Heart left ventricle (tissue), 16 donors: ENCODE results near the gene ZDHHC3. TPM values are rescaled to one million over a fixed set of nuclear protein-coding genes. Genes with fewer than 3 reads are reported as not detected.

ENCODE experiments used
- ATAC-seq, 4 donors: fragments of 200-7000 bp; cut with Tn5 transposase; one replicate each; pipeline ENCODE4 v1.9.1; 2020 to 2022; ENCODE audit warnings: moderate library complexity in 4 of 4, mild to moderate bottlenecking in 3 of 4, moderate number of reproducible peaks in 1 of 4
- DNase-seq, 5 donors: peaks; one replicate each; pipeline ENCODE4 v3.0.0-alpha.2; 2020
- H3K27ac ChIP-seq, 12 donors: fragments of 200-600 bp; sonication (generic) in 4 of 12; one replicate each; pipeline versions ENCODE4 v1.5.0 to v1.8.0; 2016 to 2022; ENCODE audit warnings: mild to moderate bottlenecking in 2 of 12
- H3K27me3 ChIP-seq, 9 donors: fragments of 200-600 bp; sonication (generic) in 2 of 9; one replicate each; pipeline versions ENCODE4 v1.5.1 to v1.8.0; 2016 to 2022; ENCODE audit warnings: mild to moderate bottlenecking in 3 of 9
- H3K36me3 ChIP-seq, 9 donors: fragments of 200-600 bp; sonication (generic) in 2 of 9; one replicate each; pipeline versions ENCODE4 v1.5.0 to v1.8.0; 2018 to 2022; ENCODE audit warnings: mild to moderate bottlenecking in 2 of 9
- H3K4me1 ChIP-seq, 12 donors: fragments of 200-600 bp; sonication (generic) in 4 of 12; one replicate each; pipeline versions ENCODE4 v1.5.0 to v1.8.0; 2016 to 2022; ENCODE audit warnings: mild to moderate bottlenecking in 3 of 12
- H3K4me3 ChIP-seq, 12 donors: fragments of 200-600 bp; sonication (generic) in 4 of 12; one replicate each; pipeline versions ENCODE4 v1.5.0 to v1.8.0; 2017 to 2022; ENCODE audit warnings: mild to moderate bottlenecking in 9 of 12, moderate library complexity in 4 of 12
- H3K9me3 ChIP-seq, 12 donors: fragments of 200-600 bp; sonication (generic) in 4 of 12; one replicate each; pipeline versions ENCODE4 v1.5.0 to v1.8.0; 2016 to 2022; ENCODE audit warnings: mild to moderate bottlenecking in 1 of 12
- CTCF ChIP-seq, 12 donors: fragments of 200-600 bp; sonication (generic) in 4 of 12; IDR thresholded peaks; one replicate each; pipeline versions ENCODE4 v1.5.0 to v1.8.0; 2018 to 2022; ENCODE audit warnings: antibody characterized with exemption in 12 of 12, mild to moderate bottlenecking in 5 of 12
- POLR2A ChIP-seq, 2 donors: fragments of 450-650 bp; IDR thresholded peaks; one replicate each; pipeline ENCODE4 v1.6.1; 2017; ENCODE audit warnings: antibody characterized with exemption in 2 of 2, mild to moderate bottlenecking in 2 of 2, moderate library complexity in 2 of 2
- WGBS, 4 donors: extraction: QIAGEN DNeasy Blood & Tissue Kit in 2 of 4; methylation state at CpG; one replicate each; pipeline versions ENCODE4 v1.1.5 to v1.1.7; 2013 to 2018; 5-methylcytosine and 5-hydroxymethylcytosine counted together
- intact Hi-C, 10 donors: fragments of 100-400 bp; cut with DNase I; formaldehyde crosslinking; loops; one replicate each; pipeline versions ENCODE4 v1.11.1 to v1.14.2; 2022
- polyA plus RNA-seq, 2 donors: library from polyadenylated mRNA; stranded (reverse); fragments of 200-250 nt; gene quantifications; one replicate each; pipeline ENCODE4 v1.2.3, GENCODE V29; 2013
- total RNA-seq, 9 donors: library from RNA; depleted of rRNA in 2 of 9; stranded (reverse); fragments of >200 nt in 2 of 9; fragmentation: NEBNext Ultra II Directional in 3 of 9; extraction: Animal tissue kit (Norgen Biotek cat#: 25700) in 3 of 9; gene quantifications; one replicate each; pipeline versions ENCODE4 v1.1.0 to v1.2.4, GENCODE V29; 2016 to 2023
- donor health status: ischemic (EF 13 %, LVEDD 7.1; RV severe dilation, severe dysfunction).
- donor health status: healthy with polysubstance abuse.
- donor health status: DM: no; HTN: yes; CAD: no.
- donor health status: DM: no; HTN: no; CAD: no.
- donor health status: ischemic (EF 25% LVEDD 6.9; RV normal size, moderate dysfunction).
- donor health status: ischemic (EF 25% LVEDD 5.7; RV mildly dilated, moderate dysfunction).
- donor health status: healthy.
- donor health status: DM: yes; HTN: yes; CAD: no.
- donor health status: ischemic (EF 35%, LVEDD 5.7; RV mildly dilated, moderate dysfunction).
- donor health status: nonischemic (EF 11% LVEDD 7.7; RV severe dilation, severe dysfunction).
- donor health status: DM: yes; HTN: yes; CAD: no.
- donor health status: PGD.
- donor health status: ischemic (EF 29% LVEDD 5.4; RV normal size, mild dysfunction).
- donor health status: nonischemic (EF 23%, LVEDD 6.1; RV moderate dilation, normal function).

Gene ZDHHC3
- total and polyA plus RNA-seq, 11 donors, result 17.9 to 94.7 (median 52.7) TPM

GRCh38 chr3:44909063-44909462, 66.9 kb downstream of the ZDHHC3 start:
- H3K4me1 ChIP-seq, result no peaks in the 10 kb centered on the region
- H3K27me3 ChIP-seq, result peaks cover 0 to 9% (median 0%) of the 10 kb centered on the region in 9 donors
- no peak for DNase-seq
- TF ChIP-seq POLR2A (IDR thresholded peaks at IDR 0.05) (no peak), CTCF (IDR thresholded peaks at IDR 0.05) (no peak)
- WGBS, 4 donors, result 57 to 74% (median 66%) methylated on average over 2 of the region's 2 CpGs
- no peaks in the 10 kb centered on the region for H3K9me3 ChIP-seq
- no peak overlapping the region for H3K4me3 ChIP-seq
- no peaks in the 10 kb centered on the region for H3K36me3 ChIP-seq
- intact Hi-C loops, result no loop called here
- no peak overlapping the region for H3K27ac ChIP-seq
- no peak for ATAC-seq

- H3K27me3 ChIP-seq, result peaks cover 0 to 9% (median 0%) of the 10 kb centered on the region in 9 donors
- H3K4me1 ChIP-seq, result no peaks in the 10 kb centered on the region
- H3K27ac ChIP-seq, result no peak overlapping the region
- 64 to 77% (median 69%) methylated on average over 4 of the region's 4 CpGs for WGBS, 4 donors
- no peak for TF ChIP-seq CTCF (IDR thresholded peaks at IDR 0.05)
- TF ChIP-seq POLR2A (IDR thresholded peaks at IDR 0.05), result no peak
- DNase-seq (no peak), ATAC-seq (no peak)
- no peaks in the 10 kb centered on the region for H3K9me3 ChIP-seq
- no peaks in the 10 kb centered on the region for H3K36me3 ChIP-seq
- intact Hi-C loops, result no loop called here
- H3K4me3 ChIP-seq, result no peak overlapping the region
These were observed 68.4 kb downstream of the ZDHHC3 start for GRCh38 chr3:44907612-44908011.

- WGBS, 4 donors, result 72 to 93% (median 82%) methylated on average over 4 of the region's 4 CpGs
- H3K27me3 ChIP-seq, result peaks cover 0 to 9% (median 0%) of the 10 kb centered on the region in 9 donors
- intact Hi-C loops, result no loop called here
- H3K4me3 ChIP-seq, result no peak overlapping the region
- no peaks in the 10 kb centered on the region for H3K36me3 ChIP-seq
- ATAC-seq (no peak), DNase-seq (no peak)
- H3K9me3 ChIP-seq, result no peaks in the 10 kb centered on the region
- no peaks in the 10 kb centered on the region for H3K4me1 ChIP-seq
- H3K27ac ChIP-seq, result no peak overlapping the region
- no peak for TF ChIP-seq POLR2A (IDR thresholded peaks at IDR 0.05)
- no peak for TF ChIP-seq CTCF (IDR thresholded peaks at IDR 0.05)
These were observed 69.0 kb downstream of the ZDHHC3 start for GRCh38 chr3:44906997-44907396.

- Histone ChIP-seq H3K27ac (no peak overlapping the region), H3K36me3 (no peaks in the 10 kb centered on the region), H3K27me3 (peaks cover 0 to 9% (median 0%) of the 10 kb centered on the region in 9 donors), H3K9me3 (no peaks in the 10 kb centered on the region), H3K4me1 (no peaks in the 10 kb centered on the region), H3K4me3 (no peak overlapping the region)
- DNase-seq (no peak), ATAC-seq (no peak)
- TF ChIP-seq CTCF (IDR thresholded peaks at IDR 0.05) (no peak), POLR2A (IDR thresholded peaks at IDR 0.05) (no peak)
- WGBS, 4 donors, result 63 to 88% (median 78%) methylated on average over 3 of the region's 3 CpGs
- intact Hi-C loops, result no loop called here
These were observed 70.4 kb downstream of the ZDHHC3 start for GRCh38 chr3:44905446-44906157.
